Subcutaneous adipose tissue (tissue), 4 donors: Measurements from ENCODE around the gene ITGA3. TPM values are rescaled to one million over a fixed set of nuclear protein-coding genes. Genes with fewer than 3 reads are reported as not detected.

Experiments used
- CTCF ChIP-seq: fragments of 450-650 bp; IDR thresholded peaks from one replicate; pipeline ENCODE4 v1.5.1; 2016; ENCODE audit warnings: low read depth, mild to moderate bottlenecking, control low read depth, antibody characterized with exemption, moderate library complexity
- total RNA-seq, 4 donors: library from RNA; depleted of rRNA; stranded (reverse); fragments of >200 nt; gene quantifications; one replicate each; pipeline ENCODE4 v1.1.0, GENCODE V29; 2016

ITGA3 gene
- total RNA-seq, 4 donors from 2014 or later, result 9.0 to 98.8 (median 19.3) TPM

- TF ChIP-seq CTCF, result no peak
Measured at GRCh38 chr17:50097455-50097854, 41.5 kb downstream of the ITGA3 start.

- TF ChIP-seq CTCF, result no peak
Measured at GRCh38 chr17:50097926-50098325, 42.0 kb downstream of the ITGA3 start.

GRCh38 chr17:50098583-50098982 lies 42.7 kb downstream of the ITGA3 start:
- no peak for TF ChIP-seq CTCF

- no peak for TF ChIP-seq CTCF
Measured at GRCh38 chr17:50099003-50099402, 43.1 kb downstream of the ITGA3 start.

GRCh38 chr17:50100480-50100883 lies 44.6 kb downstream of the ITGA3 start:
- TF ChIP-seq CTCF, result no peak

GRCh38 chr17:50100921-50101345 lies 45.0 kb downstream of the ITGA3 start:
- no peak for TF ChIP-seq CTCF

GRCh38 chr17:50101346-50102163 lies 45.6 kb downstream of the ITGA3 start:
- TF ChIP-seq CTCF, result no peak
